Measurements from ENCODE around the gene ZNF41.

Gene ZNF41

GRCh38 chrX:47446971-47447370 lies 36.1 kb downstream of the ZNF41 start:
- DNase-seq (ENCODE audit: low read depth), result peak; percentile 0
- no peak for TF ChIP-seq CTCF (IDR thresholded peaks at IDR 0.05; ENCODE audit: insufficient read depth, low read depth, low read length, missing control alignments)
- H3K4me3 ChIP-seq (ENCODE audit: low read length), result no peak overlapping the region

GRCh38 chrX:47446431-47446830 lies 36.6 kb downstream of the ZNF41 start:
- no peak for DNase-seq (ENCODE audit: low read depth)
- H3K4me3 ChIP-seq (ENCODE audit: low read length), result no peak overlapping the region
- no peak for TF ChIP-seq CTCF (IDR thresholded peaks at IDR 0.05; ENCODE audit: insufficient read depth, low read depth, low read length, missing control alignments)

GRCh38 chrX:47430925-47431324 lies 52.1 kb downstream of the ZNF41 start:
- H3K4me3 ChIP-seq (ENCODE audit: low read length), result no peak overlapping the region
- DNase-seq (ENCODE audit: low read depth), result no peak
- no peak for TF ChIP-seq CTCF (IDR thresholded peaks at IDR 0.05; ENCODE audit: insufficient read depth, low read depth, low read length, missing control alignments)

GRCh38 chrX:47422444-47422843 lies 60.6 kb downstream of the ZNF41 start:
- no peak overlapping the region for H3K4me3 ChIP-seq (ENCODE audit: low read length)
- no peak for DNase-seq (ENCODE audit: low read depth)
- TF ChIP-seq CTCF (IDR thresholded peaks at IDR 0.05; ENCODE audit: insufficient read depth, low read depth, low read length, missing control alignments), result no peak

GRCh38 chrX:47420962-47421361 lies 62.1 kb downstream of the ZNF41 start:
- no peak for TF ChIP-seq CTCF (IDR thresholded peaks at IDR 0.05; ENCODE audit: insufficient read depth, low read depth, low read length, missing control alignments)
- DNase-seq (ENCODE audit: low read depth), result no peak
- H3K4me3 ChIP-seq (ENCODE audit: low read length), result no peak overlapping the region

- TF ChIP-seq CTCF (IDR thresholded peaks at IDR 0.05; ENCODE audit: insufficient read depth, low read depth, low read length, missing control alignments), result no peak
- DNase-seq (ENCODE audit: low read depth), result no peak
- H3K4me3 ChIP-seq (ENCODE audit: low read length), result no peak overlapping the region
Observed at GRCh38 chrX:47420265-47420664, 62.8 kb downstream of the ZNF41 start.

GRCh38 chrX:47413179-47413594 lies 69.8 kb downstream of the ZNF41 start:
- no peak overlapping the region for H3K4me3 ChIP-seq (ENCODE audit: low read length)
- no peak for DNase-seq (ENCODE audit: low read depth)
- TF ChIP-seq CTCF (IDR thresholded peaks at IDR 0.05; ENCODE audit: insufficient read depth, low read depth, low read length, missing control alignments), result no peak
